Neural crest cell (in vitro differentiated cells): ENCODE data around the gene CACNA2D3. TPM values are rescaled to one million over a fixed set of nuclear protein-coding genes. Genes with fewer than 3 reads are reported as not detected.

ENCODE experiments used
- DNase-seq: peaks from one replicate; pipeline ENCODE4 v3.0.0; 2021; ENCODE audit warnings: low read depth, mixed read lengths, low spot score
- H3K27ac Mint-ChIP-seq: one replicate; pipeline ENCODE4 v1.8.0; 2021; ENCODE audit warnings: mild to moderate bottlenecking, mixed read lengths; ENCODE audit not compliant: unreplicated experiment
- H3K27me3 Mint-ChIP-seq: 2 replicates; pipeline ENCODE4 v1.8.0; 2021; ENCODE audit warnings: low read depth, mild to moderate bottlenecking, mixed read lengths
- H3K36me3 Mint-ChIP-seq: 2 replicates; pipeline ENCODE4 v1.8.0; 2021; ENCODE audit warnings: low read depth, mild to moderate bottlenecking, mixed read lengths
- H3K4me1 Mint-ChIP-seq: 2 replicates; pipeline ENCODE4 v1.8.0; 2021; ENCODE audit warnings: mixed read lengths
- H3K4me3 Mint-ChIP-seq: one replicate; pipeline ENCODE4 v1.8.0; 2021; ENCODE audit warnings: mild to moderate bottlenecking, mixed read lengths
- H3K9me3 Mint-ChIP-seq: 2 replicates; pipeline ENCODE4 v1.8.0; 2021; ENCODE audit warnings: mixed read lengths
- total RNA-seq: library from RNA; stranded (reverse); gene quantifications from 2 replicates; pipeline ENCODE4 v1.2.1, GENCODE V29; 2021
- TF ChIP-seq, protein P1 (sequence below): fragments of 200-600 bp; sonication (generic); conservative IDR thresholded peaks from 2 replicates; pipeline ENCODE4 v1.5.0; 2021; ENCODE audit warnings: antibody characterized with exemption, mild to moderate bottlenecking

Gene CACNA2D3
- total RNA-seq, 1 donor from 2014 or later = 0.82 TPM

DNA sequence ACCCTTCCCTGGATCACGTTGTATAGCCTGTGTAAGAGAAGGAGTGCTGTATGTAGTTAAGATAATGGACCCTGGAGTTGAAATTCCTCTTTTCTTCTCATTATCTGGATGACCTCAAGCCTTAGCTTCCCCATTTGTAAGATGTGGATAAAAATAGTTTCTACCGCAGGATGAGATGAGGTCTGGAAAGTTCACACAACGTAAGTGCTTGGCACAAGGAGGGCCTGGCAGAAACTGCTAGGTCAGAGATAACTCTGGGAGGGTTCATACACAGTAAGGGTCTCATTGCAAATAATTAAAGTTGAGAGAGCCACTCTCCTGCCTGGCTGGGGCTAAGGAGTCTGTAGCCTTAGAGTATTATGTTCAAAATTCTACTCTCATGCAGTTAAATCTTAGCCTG is 591.1 kb downstream of the CACNA2D3 start:
- DNase-seq = no peak
- peaks cover 10% of the 10 kb centered on the region for H3K4me1 Mint-ChIP-seq
- H3K36me3 Mint-ChIP-seq = no peaks in the 10 kb centered on the region
- TF ChIP-seq, protein P1, sequence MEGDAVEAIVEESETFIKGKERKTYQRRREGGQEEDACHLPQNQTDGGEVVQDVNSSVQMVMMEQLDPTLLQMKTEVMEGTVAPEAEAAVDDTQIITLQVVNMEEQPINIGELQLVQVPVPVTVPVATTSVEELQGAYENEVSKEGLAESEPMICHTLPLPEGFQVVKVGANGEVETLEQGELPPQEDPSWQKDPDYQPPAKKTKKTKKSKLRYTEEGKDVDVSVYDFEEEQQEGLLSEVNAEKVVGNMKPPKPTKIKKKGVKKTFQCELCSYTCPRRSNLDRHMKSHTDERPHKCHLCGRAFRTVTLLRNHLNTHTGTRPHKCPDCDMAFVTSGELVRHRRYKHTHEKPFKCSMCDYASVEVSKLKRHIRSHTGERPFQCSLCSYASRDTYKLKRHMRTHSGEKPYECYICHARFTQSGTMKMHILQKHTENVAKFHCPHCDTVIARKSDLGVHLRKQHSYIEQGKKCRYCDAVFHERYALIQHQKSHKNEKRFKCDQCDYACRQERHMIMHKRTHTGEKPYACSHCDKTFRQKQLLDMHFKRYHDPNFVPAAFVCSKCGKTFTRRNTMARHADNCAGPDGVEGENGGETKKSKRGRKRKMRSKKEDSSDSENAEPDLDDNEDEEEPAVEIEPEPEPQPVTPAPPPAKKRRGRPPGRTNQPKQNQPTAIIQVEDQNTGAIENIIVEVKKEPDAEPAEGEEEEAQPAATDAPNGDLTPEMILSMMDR = no peak
- H3K27ac Mint-ChIP-seq = no peak overlapping the region
- peaks cover 7% of the 10 kb centered on the region for H3K9me3 Mint-ChIP-seq
- no peak overlapping the region for H3K4me3 Mint-ChIP-seq
- no peaks in the 10 kb centered on the region for H3K27me3 Mint-ChIP-seq

DNA sequence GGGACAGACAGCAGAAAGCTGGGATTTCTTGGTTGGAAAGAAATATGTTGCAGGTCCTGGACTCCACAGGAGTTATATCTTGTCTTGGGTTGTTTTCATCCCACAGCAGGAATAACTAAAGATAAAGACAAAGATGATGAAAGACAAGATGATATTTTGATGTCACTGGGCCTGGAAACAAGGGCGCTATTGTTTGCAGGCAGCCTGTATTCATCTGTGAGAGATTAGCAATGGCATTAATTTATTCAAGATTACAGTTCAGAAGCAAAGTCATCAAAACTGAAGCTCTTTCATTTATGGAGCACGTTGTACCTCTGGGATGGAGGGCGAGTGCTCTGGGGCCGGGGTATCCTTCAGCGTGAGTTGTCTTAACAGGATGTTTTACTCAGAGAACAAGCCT is 591.7 kb downstream of the CACNA2D3 start:
- no peak for DNase-seq
- TF ChIP-seq, protein P1 = no peak
- peaks cover 10% of the 10 kb centered on the region for H3K4me1 Mint-ChIP-seq
- no peaks in the 10 kb centered on the region for H3K36me3 Mint-ChIP-seq
- H3K9me3 Mint-ChIP-seq = peaks cover 7% of the 10 kb centered on the region
- no peaks in the 10 kb centered on the region for H3K27me3 Mint-ChIP-seq
- peak overlapping the region; percentile 2 for H3K27ac Mint-ChIP-seq
- no peak overlapping the region for H3K4me3 Mint-ChIP-seq

DNA sequence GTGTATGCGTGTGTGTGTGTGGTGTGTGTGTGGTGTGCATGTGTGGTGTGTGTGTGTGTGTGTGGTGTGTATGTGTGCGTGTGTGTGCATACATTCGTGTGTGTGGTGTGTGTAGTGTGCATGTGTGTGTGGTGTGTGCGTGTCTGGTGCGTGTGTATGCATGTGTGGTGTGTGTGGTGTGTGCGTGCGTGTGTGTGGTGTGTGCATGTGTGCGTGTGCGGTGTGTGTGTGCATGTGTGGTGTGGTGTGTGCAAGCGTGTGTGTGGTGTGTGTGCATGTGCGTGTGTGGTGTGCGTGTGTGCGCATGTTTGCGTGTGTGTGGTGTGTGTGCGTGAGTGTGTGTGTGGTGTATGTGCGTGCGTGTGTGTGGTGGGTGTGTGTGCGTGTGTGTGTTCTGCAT is 595.2 kb downstream of the CACNA2D3 start:
- H3K36me3 Mint-ChIP-seq = no peaks in the 10 kb centered on the region

DNA sequence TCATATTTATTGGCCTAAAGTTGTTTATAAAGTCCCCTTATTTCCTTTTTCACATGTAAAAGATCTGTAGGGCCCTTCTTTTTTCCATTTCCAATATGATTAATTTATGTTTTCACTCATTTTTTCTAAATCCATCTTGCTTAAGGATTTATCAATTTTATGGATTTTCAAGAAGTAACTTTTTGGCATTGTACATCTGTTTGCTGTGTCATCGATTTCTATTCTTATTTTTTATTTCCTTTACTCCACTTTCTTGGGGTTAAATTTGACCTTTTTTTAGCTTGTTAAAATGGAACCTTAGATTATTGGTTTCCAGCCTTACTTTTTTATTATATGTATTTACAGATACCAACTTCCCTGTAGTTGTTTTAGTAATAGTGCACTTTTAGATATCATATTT is 597.6 kb downstream of the CACNA2D3 start:
- Mint-ChIP-seq H3K4me3 (no peak overlapping the region), H3K27ac (no peak overlapping the region), H3K9me3 (peaks cover 4% of the 10 kb centered on the region), H3K4me1 (no peaks in the 10 kb centered on the region), H3K36me3 (peaks cover under 1% of the 10 kb centered on the region), H3K27me3 (no peaks in the 10 kb centered on the region)
- TF ChIP-seq, protein P1 = no peak
- no peak for DNase-seq

More for the DNA sequence above, 595.2 kb downstream of the CACNA2D3 start:
- Mint-ChIP-seq H3K27me3 (no peaks in the 10 kb centered on the region), H3K4me1 (peaks cover 7% of the 10 kb centered on the region), H3K9me3 (peaks cover 7% of the 10 kb centered on the region), H3K27ac (no peak overlapping the region), H3K4me3 (no peak overlapping the region)
- TF ChIP-seq, protein P1 = no peak
- DNase-seq = no peak

DNA sequence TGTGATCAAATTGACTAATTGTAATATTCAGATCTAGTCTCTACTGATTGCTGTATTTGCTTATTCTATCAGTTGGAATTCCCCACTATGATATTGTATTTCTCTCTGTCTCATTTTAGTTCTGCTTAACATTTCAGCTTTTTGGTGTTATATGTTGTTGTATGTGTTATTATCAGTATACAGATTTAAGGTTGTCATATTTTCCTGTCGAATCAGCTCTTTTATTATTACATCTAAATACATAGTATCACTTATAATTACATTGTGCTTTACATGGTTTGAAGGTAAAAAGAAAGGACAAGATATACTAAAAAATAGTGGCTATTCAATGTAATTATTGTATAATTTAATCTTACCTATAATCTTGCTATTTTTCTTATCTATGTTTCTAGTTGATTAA is 598.3 kb downstream of the CACNA2D3 start:
- TF ChIP-seq, protein P1 = no peak
- H3K4me1 Mint-ChIP-seq = no peaks in the 10 kb centered on the region
- DNase-seq = no peak

More for the DNA sequence above, 598.3 kb downstream of the CACNA2D3 start:
- H3K27ac Mint-ChIP-seq = no peak overlapping the region
- H3K36me3 Mint-ChIP-seq = peaks cover 2% of the 10 kb centered on the region
- no peaks in the 10 kb centered on the region for H3K27me3 Mint-ChIP-seq
- no peak overlapping the region for H3K4me3 Mint-ChIP-seq
- peaks cover 6% of the 10 kb centered on the region for H3K9me3 Mint-ChIP-seq
